Right lung (tissue), 5 donors: ENCODE data around the gene DRAM1. TPM values are rescaled to one million over a fixed set of nuclear protein-coding genes. Genes with fewer than 3 reads are reported as not detected.
"Not testable (repeated sequence)": the region's sequence is repeated elsewhere in the genome, so short reads cannot be mapped to it uniquely, and the experiment has no call there.

Experiments
- DNase-seq, 2 donors: peaks; one replicate each; pipeline ENCODE4 v3.0.0-alpha.2; 2013
- polyA plus RNA-seq, 5 donors: library from polyadenylated mRNA; unstranded; fragments of 120-200 nt; gene quantifications; one replicate each; pipeline versions ENCODE4 v1.2.1 to v1.2.3, GENCODE V29; 2013; ENCODE audit warnings: inconsistent platforms in 1 of 5, low replicate concordance in 1 of 5; ENCODE audit not compliant: insufficient read length in 5 of 5, insufficient read depth in 1 of 5

Gene DRAM1
- polyA plus RNA-seq, 5 donors: 21.8 to 28.1 (median 24.7) TPM

DNA sequence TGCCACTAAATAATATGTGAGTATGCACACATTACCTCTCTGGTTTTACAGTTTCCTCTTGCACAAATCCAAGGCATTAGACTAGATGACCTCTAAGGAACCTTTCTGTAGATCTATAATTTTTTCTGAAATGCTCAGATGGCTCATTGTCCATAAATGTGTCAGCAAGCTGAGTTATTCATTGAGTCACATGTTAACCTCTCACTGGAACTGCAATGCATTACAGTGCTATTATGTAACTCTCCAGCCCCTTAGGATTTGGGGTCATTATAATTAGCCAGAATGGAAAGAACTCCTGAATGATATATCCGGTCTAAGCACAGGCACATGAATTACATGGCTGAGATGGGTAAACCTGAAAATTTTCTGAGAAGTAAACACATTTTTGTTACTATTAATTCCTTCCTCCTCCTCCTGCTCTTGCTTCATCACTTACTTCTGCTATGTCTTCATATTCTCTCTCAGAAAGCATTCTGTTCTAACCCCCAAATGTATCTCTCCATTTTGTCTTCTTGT lies 20.3 kb upstream of the DRAM1 start:
- DNase-seq: no peak

DNA sequence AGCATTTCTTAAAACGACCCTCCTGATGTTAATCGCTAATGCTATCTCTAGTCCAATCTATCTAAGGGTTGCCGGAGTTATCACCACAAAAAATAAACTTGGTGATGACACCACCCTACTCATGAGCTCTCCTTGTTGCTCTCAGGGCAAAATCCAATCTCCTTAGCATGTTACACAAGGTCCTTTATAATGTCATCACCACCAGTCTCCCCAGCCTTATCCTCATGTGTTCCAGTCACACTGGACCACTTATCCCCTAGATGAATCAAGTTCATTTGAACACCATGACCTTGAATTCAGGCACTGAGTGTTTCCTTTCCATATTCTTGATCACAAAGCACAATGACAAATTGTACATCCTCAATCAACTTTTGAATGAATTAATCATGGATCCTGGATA lies 19.0 kb upstream of the DRAM1 start:
- no peak for DNase-seq

- DNase-seq: no peak
Observed at GRCh38 chr12:101859664-101860607, 17.4 kb upstream of the DRAM1 start.

- not testable (repeated sequence) for DNase-seq
Observed at GRCh38 chr12:101861688-101862087, 15.7 kb upstream of the DRAM1 start.

- no peak for DNase-seq
Observed at GRCh38 chr12:101862245-101862644, 15.1 kb upstream of the DRAM1 start.

- DNase-seq: no peak
Observed at GRCh38 chr12:101863981-101864380, 13.4 kb upstream of the DRAM1 start.

DNA sequence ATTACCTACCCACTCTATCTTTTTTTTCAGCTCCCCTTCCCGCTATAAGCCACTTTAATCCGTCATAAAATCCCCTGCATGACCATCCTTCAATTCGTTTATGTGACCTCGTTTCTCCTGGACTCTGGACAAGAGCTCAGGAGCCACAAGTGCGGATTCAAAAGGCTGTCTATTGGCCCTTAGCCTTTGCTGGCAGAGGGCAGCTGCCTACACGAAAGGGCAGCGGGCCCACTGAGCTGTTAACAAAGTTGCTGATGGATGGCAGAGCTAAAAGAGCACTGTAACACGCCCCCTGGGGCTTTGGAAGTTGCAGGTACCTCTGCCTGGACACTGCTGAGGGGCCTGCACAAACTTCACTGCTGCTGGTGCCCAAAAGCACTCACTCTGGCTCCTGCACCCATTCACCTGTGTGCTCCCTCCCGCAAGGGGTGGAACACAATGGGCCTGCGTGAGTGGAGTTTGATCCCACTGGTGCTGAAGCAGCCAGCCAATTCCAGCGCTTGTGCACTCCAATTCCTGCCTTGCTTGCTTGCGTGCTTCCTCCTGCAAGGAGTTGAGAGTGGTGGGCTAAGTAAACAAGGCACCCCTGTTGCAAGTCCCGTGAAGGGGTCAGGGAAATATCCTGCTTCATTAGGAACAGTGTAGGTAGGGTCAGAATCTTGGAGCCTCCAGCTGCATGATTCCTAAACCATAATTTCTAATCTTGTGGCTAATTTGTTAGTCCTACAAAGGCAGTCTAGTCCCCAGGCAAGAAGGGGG lies 10.6 kb upstream of the DRAM1 start:
- no peak for DNase-seq

DNA sequence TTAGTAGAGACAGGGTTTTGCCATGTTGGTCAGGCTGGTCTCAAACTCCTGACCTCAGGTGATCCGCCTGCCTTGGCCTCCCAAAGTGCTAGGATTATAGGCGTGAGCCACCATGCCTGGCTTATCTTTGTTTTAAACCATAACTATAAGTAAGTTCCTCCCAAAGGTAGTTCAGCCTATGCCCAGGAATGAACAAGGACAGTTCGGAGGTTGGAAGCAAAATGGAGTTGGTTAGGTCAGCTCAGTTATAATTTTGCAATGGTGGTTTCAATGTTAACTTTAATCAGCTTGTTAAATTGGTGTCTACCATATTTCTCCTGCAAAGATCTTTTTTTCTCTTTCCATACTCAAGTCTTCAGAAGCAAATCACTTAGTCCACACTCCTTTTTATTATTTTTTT lies 9.8 kb upstream of the DRAM1 start:
- DNase-seq: not testable (repeated sequence)

DNA sequence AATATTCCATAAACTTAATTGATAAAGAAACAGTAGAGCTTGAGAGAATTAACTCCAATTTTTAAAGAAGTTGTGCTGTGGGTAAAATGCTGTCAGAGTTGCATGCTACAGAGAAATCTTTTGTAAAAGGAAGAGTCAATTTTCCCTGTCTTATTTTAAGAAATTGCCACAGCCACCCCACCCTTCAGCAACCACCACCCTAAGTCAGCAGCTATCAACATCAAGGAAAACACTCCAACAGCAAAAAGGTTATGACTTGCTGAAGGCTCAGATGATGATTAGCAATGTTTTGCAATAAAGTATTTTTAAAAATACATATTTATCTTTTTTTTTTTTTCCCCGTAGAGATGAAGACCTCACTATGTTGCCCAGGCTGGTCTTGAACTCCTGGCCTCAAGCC lies 6.5 kb upstream of the DRAM1 start:
- no peak for DNase-seq

GRCh38 chr12:101875162-101875561 lies 2.2 kb upstream of the DRAM1 start:
- no peak for DNase-seq

- DNase-seq: peak in 1 of 2 donors; percentile 9
Observed at GRCh38 chr12:101876322-101876860, 989 bp upstream of the DRAM1 start.

GRCh38 chr12:101877806-101878242 lies 444 bp downstream of the DRAM1 start:
- DNase-seq: peak; percentile 42 to 46

- DNase-seq: no peak
Observed at GRCh38 chr12:101878243-101878821, 952 bp downstream of the DRAM1 start.

DNA sequence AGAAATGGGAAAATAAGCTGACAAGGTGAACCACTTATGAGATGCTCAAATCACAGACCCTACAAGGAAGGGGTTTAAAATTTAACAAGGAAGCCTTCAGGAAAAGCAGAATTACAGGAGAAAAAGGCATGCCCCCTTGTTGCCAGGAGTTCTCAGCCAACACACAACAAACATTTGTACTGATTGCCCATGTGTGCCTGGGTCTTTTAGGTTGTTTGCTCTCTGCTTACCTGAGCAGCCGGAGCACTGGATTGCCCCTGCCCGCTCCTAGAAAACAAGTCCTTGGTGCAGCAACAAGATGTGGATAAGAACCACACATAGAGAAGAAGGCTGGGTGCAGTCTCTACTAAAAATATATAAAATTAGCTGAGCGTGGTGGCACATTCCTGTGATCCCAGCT lies 3.4 kb downstream of the DRAM1 start:
- no peak for DNase-seq

- no peak for DNase-seq
Observed at GRCh38 chr12:101881228-101881627, 3.8 kb downstream of the DRAM1 start.

DNA sequence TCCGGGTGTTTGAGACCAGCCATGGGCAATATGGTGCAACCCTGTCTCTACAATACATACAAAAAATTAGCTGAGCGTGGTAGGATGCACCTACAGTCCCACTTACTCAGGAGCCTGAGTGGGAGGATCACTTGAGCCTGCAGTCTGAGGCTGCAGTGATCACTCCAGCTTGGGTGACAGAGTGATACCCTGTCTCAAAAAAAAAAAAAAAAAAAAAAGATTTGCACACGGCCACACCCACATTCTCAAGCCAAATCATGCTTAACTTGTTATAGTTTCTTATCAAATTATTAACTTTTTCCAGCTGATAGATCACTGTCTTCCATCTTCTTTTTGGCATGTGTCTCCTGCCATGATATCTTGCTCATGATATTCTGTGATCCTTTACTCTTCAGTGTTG lies 6.8 kb downstream of the DRAM1 start:
- DNase-seq: no peak

GRCh38 chr12:101884781-101885340 lies 7.5 kb downstream of the DRAM1 start:
- not testable (repeated sequence) for DNase-seq

- DNase-seq: no peak
Observed at GRCh38 chr12:101885912-101886561, 8.7 kb downstream of the DRAM1 start.

DNA sequence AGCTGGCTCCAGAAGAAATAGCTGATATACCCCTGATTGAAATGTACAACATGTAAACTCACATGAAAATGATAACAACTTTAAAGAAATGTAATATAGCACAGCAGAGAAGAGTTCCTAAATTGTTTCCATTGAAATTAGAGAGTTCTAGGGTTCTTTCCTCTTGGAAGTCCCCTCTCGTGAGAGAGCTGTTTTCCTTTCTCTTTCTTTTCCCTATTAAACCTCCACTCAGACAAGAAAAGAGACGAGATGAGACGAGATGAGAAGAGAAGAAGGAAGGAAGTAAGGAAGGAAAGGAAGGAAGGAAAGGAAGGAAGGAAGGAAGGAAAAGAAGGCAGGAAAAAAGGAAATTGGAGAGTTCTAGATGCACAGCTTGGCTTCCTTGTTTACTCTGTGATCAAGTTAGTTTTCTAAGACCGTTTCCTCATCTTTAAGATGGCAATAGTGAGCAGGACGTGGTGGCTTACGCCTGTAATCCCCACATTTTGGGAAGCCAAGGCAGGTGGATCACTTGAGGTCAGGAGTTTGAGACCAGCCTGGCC lies 11.9 kb downstream of the DRAM1 start:
- DNase-seq: no peak

DNA sequence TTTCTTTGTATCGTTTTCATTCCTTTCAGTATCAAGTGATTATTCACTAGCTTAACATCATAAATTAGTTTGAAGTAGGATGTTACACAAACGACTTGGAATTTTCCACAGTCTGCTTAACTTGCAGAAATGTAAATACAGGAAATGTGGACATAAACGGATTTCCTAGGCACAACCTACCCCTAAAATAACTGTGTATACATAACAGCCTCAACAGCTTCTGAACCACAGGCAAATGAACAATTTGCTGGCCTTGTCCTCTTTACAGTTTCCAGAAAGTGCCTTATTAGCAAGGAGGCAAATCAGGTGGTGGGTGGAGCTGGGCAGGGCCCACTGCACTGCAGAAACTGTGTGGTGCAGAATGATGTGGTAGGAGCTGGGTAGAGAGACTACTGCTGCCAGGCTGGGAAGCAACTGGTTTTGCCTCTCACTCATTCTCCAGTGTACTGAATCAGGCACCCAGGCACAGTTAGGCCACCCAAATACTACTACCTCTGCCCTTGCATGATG lies 14.1 kb downstream of the DRAM1 start:
- peak; percentile 51 for DNase-seq
